ENCODE data around the gene MROH9. TPM values are rescaled to one million over a fixed set of nuclear protein-coding genes. Genes with fewer than 3 reads are reported as not detected.

The MROH9 gene
- total RNA-seq, 1 experiment from 2014 or later: not detected

- Histone ChIP-seq H3K4me1 (ENCODE audit: control insufficient read depth, insufficient read depth, low read length) (no peaks in the 10 kb centered on the region), H3K36me3 (ENCODE audit: control insufficient read depth, insufficient read depth, low read length) (no peaks in the 10 kb centered on the region), H3K27me3 (ENCODE audit: control insufficient read depth, insufficient read depth, low read length) (no peaks in the 10 kb centered on the region), H3K4me3 (ENCODE audit: low read depth in 2 of 2, low read length in 2 of 2) (no peak overlapping the region), H3K27ac (ENCODE audit: low read length) (no peak overlapping the region), H3K9me3 (ENCODE audit: control insufficient read depth, insufficient read depth, low read depth, low read length) (no peaks in the 10 kb centered on the region)
- POLR2A ChIA-PET: no interaction called here
- no TSS peak for BruUV-seq (replicated peaks)
- ATAC-seq: no peak
- intact Hi-C loops (cut with micrococcal nuclease; ENCODE audit: unreplicated experiment) (no loop called here), in situ Hi-C loops (cut with HindIII; ENCODE audit: low pct_unique_long_range_greater_than_20kb, low sequenced_read_pairs) (no loop called here)
- DNase-seq (ENCODE audit: low read depth, low spot score): no peak
- no peak for TF ChIP-seq CTCF (IDR thresholded peaks at IDR 0.05)
- no peak for TF ChIP-seq TCF7L2 (IDR thresholded peaks at IDR 0.05; ENCODE audit: low read depth, low read length)
- TF ChIP-seq POLR2AphosphoS5 (IDR thresholded peaks at IDR 0.05; ENCODE audit: low read depth, low read length): no peak
- TF ChIP-seq SIN3A (IDR thresholded peaks at IDR 0.05; ENCODE audit: borderline replicate concordance, insufficient read depth, low read depth, low read length): no peak
- TF ChIP-seq REST (IDR thresholded peaks at IDR 0.05; ENCODE audit: insufficient read depth in 1 of 2, low read depth in 2 of 2, low read length in 1 of 2): no peak
- CTCF ChIA-PET: no interaction called here
These were observed 82.1 kb downstream of the MROH9 start for GRCh38 chr1:171017426-171017825.

- DNase-seq (ENCODE audit: low read depth, low spot score) (no peak), ATAC-seq (no peak)
- Histone ChIP-seq H3K9me3 (ENCODE audit: control insufficient read depth, insufficient read depth, low read depth, low read length) (no peaks in the 10 kb centered on the region), H3K4me3 (ENCODE audit: low read depth in 2 of 2, low read length in 2 of 2) (no peak overlapping the region), H3K36me3 (ENCODE audit: control insufficient read depth, insufficient read depth, low read length) (no peaks in the 10 kb centered on the region), H3K4me1 (ENCODE audit: control insufficient read depth, insufficient read depth, low read length) (no peaks in the 10 kb centered on the region), H3K27me3 (ENCODE audit: control insufficient read depth, insufficient read depth, low read length) (no peaks in the 10 kb centered on the region), H3K27ac (ENCODE audit: low read length) (no peak overlapping the region)
- ChIA-PET POLR2A (no interaction called here), CTCF (no interaction called here)
- no TSS peak for BruUV-seq (replicated peaks)
- intact Hi-C loops (cut with micrococcal nuclease; ENCODE audit: unreplicated experiment): no loop called here
- in situ Hi-C loops (cut with HindIII; ENCODE audit: low pct_unique_long_range_greater_than_20kb, low sequenced_read_pairs): no loop called here
- no peak for TF ChIP-seq POLR2AphosphoS5 (IDR thresholded peaks at IDR 0.05; ENCODE audit: low read depth, low read length)
- no peak for TF ChIP-seq REST (IDR thresholded peaks at IDR 0.05; ENCODE audit: insufficient read depth in 1 of 2, low read depth in 2 of 2, low read length in 1 of 2)
- no peak for TF ChIP-seq CTCF (IDR thresholded peaks at IDR 0.05)
- TF ChIP-seq TCF7L2 (IDR thresholded peaks at IDR 0.05; ENCODE audit: low read depth, low read length): no peak
- no peak for TF ChIP-seq SIN3A (IDR thresholded peaks at IDR 0.05; ENCODE audit: borderline replicate concordance, insufficient read depth, low read depth, low read length)
These were observed 84.6 kb downstream of the MROH9 start for GRCh38 chr1:171019971-171020370.

Measured in Panc1 (cell line).